HT-29 (cell line): Measurements from ENCODE around the gene IFNA7. TPM values are rescaled to one million over a fixed set of nuclear protein-coding genes. Genes with fewer than 3 reads are reported as not detected.
"Not testable (repeated sequence)": the region's sequence is repeated elsewhere in the genome, so short reads cannot be mapped to it uniquely, and the experiment has no call there.

Experiments
- DNase-seq: peaks from one replicate; pipeline ENCODE4 v3.0.0-alpha.2; 2015; ENCODE audit warnings: low spot score
- total RNA-seq: library from RNA; depleted of rRNA; stranded (reverse); fragments of >200 nt; shearing (Covaris generic); gene quantifications from 2 replicates; pipeline ENCODE4 v1.2.3, GENCODE V29; 2014; rRNA removed

Gene IFNA7
- not detected in 2 replicates for total RNA-seq

DNA sequence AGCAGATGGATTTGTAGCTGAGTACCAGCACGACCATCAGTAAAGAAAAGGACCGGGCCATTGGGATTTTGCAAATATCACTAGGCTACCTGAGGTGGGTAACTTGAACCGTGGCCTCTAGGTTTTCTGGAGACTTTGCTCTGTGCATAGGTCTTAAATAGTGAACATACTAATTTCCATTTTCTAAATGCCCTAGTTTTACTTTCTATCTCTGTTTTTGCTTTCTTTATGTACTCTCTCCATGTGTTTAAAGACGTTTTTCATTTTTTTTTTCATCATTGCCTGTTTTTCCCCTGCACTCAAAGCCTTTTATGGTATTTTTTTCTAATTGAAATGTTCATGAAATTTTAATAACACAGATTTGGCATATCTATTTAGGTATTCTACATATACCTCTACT, at the start of gene IFNA7:
TSS of gene IFNA7 (minus strand) at position 101 of the 400 bp plus-strand sequence. CDS start at position 61, 40 bp downstream.
- DNase-seq = not testable (repeated sequence)

DNA sequence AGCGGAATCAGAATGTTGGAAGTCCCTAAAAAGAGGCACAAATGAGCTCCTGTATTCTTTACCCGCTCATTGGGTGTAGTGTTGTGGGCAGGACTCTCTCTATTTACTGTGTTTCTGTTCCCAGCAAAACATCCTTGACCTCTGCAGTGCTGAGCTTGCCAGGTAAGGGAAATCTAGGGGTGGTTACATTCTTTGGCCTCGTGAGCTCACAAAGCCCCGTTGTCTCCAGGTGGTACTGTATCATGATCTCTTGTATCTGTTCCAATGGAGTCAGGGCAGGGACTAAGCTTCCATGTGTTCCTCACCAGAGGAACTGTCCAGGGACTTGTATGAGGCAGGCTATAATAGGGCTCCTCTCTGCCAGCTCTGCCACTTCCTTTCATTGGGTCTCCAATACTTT, 49.6 kb upstream of the IFNA7 start:
- DNase-seq = no peak

DNA sequence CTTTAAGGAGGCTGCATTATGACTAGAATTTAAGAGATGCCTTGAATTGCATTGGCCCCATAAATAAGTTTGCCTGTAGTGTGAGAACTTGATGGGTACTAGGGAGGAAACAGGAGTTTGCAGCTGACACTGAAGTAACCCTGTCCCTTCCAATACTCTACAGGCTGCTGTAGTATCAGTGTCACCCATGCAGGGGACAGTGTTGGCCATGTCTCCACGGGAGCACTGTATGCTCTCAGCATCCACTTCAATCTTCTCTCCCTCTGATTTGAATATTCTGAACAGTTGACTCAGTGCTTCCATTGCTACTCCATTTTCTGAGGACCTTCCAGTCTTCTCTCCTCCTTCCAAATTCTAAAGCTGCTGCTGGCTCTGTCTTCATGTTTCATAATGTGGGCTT, 49.2 kb upstream of the IFNA7 start:
- DNase-seq = no peak

DNA sequence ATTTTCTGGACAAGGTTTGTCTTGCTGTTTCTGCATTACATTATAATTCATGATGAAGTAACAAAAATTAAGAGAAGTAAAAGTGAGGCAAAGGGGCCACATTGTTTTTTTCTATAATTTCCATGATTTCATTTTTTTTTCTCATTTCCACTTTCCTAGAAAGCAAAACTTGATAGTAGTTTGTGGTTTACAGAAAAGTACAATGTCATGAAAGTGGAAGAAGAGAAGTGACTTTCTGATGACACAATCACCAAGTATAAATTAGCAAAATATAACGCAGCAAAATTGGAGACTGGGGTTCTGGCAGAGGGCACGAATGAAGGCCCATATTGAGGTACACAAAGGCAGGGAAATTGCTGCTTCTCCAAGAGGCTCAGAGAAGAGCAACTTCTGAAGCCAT, 42.8 kb upstream of the IFNA7 start:
- DNase-seq = no peak

DNA sequence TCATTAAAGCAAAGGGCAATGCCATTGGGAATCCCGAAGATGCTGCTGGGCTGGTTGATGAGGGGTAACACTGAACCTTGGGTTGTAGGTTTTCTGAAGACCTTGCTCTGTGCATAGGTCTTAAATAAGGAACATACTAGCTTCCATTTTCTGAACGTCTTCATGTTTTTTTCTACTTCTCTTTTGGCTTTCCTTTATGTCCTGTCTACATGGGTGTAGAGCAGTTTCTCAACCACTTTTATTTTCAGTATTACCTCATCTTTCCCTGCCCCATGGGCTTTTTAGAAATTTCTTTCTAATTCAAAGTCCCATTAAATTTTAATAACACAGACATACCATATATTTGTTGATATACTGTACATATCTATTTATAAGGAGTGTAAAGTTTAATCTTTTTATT, 37.9 kb upstream of the IFNA7 start, which contains the start of gene IFNA14:
TSS of gene IFNA14 (minus strand) at position 95 of the 400 bp plus-strand sequence. CDS start at position 25, 70 bp downstream.
- DNase-seq = no peak

DNA sequence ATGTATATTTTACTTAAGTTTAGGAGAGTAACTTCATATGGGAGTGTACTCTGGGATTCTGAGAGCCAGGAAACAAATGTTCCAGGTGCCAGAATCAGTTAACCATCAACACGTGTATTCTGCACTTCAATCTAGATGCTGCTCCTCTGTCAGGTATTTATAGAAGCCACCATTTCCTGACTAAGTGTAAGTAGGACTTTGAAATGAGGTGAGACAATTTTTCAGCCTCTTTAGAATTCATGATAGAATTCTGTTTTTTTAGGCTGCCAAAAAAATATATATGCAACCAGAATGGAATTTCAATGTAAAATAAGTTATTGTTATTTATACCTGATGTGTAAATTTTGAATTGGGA, 34.3 kb upstream of the IFNA7 start:
- not testable (repeated sequence) for DNase-seq

DNA sequence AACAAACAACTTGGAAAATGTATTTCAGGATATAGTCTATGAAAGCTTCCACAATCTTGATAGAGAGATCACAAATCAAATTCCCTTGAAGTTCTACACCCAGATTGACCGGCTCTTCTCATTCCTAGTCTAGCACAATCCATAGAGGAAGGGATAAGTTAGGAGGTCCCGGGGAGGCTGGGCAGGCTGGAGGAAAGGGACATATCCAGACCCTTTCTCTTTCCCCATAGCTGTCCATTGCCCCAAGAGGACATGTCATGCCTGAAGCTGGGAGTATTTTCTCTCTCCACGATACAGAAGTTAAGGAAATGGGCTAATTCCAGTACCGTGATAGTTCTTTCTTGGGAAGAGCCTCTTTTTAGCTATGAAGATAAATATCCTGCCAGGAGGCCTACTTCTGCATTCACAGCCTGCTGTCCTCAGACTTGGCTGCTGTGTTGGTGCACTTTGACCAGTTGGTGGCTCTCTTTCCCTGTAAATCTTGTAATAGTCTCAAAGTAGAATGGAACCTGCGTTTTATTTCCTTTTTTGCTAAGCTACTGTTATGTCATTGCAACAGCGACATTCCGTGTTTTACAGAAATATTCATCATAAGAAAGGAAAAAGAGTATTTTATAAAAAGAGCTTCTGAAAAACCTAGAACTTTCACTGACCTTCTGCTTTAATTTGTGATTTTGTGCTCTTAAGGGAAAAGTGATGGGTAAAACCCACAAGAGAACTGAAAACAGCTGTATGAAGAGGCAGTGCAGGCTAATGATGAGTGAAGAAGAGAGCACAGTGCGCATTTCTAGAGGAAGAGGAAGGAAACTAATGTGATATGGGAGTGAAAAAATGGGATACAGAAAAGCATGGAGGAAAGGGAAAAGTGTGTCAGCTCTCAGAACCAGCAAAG, 33.7 kb upstream of the IFNA7 start:
- DNase-seq = peak; percentile 76

DNA sequence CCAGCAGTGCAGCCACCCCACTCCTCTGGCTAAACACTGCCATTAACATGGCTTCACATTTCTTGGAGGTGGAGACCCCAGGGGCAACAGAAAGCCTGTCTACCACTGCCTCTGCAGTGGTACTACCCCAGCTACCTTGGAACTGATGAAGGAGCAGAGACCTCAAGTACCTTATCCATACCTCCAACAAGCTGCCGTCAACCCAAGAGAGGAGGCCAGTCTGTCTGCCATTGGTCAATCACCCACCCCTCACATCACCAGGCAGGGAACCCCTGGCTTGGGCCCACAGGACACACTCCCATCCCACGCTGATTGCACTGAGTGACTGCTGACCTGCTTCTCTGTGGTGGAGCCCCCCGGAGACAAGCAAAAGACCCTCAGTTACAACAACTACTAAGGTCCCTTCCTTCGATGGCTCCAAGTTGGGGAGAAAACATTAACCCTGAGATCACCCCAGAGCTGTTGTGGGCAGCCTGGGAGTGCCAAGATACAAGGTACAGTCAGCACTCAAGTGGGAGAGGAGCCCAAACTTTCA, 32.2 kb upstream of the IFNA7 start:
- DNase-seq = no peak

DNA sequence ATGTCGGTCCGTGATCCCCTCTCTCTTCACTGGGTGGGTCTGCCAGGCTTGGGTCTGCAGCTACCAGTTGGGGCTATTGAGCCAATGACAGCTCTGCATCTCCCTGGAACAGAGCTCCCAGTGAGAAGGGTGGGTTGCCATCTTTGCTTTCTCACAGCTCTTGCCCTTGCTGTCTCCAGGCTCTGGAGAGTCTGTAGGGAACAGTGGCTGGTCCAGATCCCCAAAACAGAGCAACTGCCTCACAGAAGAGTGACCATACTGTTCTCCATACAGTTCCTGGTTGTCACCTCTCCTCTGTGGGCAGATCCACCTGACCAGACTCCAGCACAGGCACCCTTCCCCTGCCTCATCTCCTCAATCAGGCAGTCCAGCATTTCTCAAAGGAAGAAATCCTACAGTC, 31.3 kb upstream of the IFNA7 start:
- DNase-seq = no peak

DNA sequence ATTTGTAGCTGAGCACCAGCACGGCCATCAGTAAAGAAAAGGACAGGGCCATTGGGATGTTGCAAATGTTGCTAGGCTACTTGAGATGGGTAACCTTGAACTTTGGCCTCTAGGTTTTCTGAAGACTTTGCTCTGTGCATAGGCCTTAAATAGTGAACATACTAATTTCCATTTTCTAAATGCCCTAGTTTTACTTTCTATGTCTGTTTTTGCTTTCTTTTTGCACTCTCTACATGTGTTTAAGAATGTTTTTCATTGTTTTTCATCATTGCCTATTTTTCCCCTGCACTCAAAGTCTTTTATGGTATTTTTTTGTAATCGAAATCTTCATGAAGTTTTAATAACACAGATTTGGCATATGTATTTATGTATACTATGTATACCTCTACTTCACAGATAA, 26.1 kb upstream of the IFNA7 start, which contains the start of gene IFNA17:
TSS of gene IFNA17 (minus strand) at position 101 of the 400 bp plus-strand sequence. CDS start at position 52, 49 bp downstream.
- no peak for DNase-seq

DNA sequence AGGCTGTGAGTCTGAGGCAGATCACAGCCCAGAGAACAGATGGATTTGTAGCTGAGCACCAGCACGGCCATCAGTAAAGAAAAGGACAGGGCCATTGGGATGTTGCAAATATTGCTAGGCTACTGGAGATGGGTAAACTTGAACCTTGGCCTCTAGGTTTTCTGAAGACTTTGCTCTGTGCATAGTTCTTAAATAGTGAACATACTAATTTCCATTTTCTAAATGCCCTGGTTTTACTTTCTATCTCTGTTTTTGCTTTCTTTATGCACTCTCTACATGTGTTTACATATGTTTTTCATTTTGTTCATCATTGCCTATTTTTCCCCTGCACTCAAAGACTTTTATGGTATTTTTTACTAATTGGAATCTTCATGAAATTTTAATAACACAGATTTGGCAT, 15.2 kb upstream of the IFNA7 start, which contains the start of gene IFNA16:
TSS of gene IFNA16 (minus strand) at position 101 of the 400 bp plus-strand sequence. CDS start at position 95, 6 bp downstream.
- DNase-seq = not testable (repeated sequence)

DNA sequence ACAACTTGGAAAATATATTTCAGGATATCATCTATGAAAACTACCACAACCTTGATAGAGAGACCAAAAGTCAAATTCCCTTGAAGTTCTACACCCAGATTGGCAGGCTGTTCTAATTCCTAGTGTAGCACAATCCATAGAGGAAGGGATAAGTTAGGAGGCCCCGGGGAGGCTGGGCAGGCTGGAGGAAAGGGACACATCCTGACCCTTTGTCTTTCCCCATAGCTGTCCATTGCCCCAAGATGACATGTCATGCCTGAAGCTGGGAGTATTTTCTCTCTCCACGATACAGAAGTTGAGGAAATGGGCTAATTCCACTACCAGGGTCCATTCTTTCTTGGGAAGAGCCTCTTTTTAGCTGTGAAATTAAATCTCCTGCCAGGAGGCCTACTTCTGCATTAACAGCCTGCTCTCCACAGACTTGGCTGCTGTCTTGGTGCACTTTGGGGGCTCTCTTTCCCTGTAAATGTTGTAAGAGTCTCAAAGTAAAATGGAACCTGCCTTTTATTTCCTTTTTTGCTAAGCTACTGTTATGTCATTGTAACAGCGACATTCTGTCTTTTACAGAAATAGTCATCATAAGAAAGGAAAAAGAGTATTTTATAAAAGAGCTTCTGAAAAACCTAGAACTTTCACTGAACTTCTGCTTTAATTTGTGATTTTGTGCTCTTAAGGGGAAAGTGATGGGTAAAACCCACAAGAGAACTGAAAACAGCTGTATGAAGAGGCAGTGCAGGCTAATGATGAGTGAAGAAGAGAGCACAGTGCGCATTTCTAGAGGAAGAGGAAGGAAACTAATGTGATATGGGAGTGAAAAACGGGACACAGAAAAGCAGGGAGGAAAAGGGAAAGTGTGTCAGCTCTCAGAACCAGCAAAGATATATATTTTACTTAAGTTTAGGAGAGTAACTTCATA, 11.7 kb upstream of the IFNA7 start:
- peak; percentile 10 for DNase-seq

DNA sequence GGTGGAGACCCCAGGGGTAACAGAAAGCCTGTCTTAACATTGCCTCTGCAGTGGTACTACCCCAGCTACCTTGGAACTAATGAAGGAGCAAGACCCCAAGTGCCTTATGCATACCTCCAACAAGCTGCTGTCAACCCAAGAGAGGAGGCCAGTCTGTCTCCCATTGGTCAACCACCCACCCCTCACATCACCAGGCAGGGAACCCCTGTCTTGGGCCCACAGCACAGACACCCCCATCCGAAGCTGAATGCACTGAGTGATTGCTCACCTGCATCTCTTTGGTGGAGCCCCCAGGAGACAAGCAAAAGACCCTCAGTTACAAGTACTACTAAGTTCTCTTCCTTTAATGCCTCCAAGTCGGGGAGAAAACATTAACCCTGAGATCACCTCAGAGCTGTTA, 10.2 kb upstream of the IFNA7 start:
- DNase-seq = not testable (repeated sequence)

DNA sequence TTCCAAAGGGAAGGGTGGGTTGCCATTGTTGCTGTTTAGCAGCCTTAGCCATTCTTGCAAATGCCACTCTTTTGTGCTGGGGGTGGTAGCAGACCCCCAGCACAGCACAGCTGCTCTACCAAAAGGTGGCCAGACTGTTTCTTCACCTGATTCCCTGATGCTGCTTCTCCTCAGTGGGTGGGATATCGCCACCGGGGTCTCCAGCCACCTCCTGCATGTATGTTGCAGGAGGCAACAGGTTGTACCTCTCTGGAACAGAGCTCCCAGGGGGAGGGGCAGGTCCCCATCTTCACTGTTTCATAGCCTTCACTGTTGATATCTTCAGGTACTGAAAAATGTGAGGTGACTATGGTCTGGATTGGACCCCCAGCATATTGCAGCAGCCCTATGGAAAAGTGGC, 8.8 kb upstream of the IFNA7 start:
- not testable (repeated sequence) for DNase-seq

DNA sequence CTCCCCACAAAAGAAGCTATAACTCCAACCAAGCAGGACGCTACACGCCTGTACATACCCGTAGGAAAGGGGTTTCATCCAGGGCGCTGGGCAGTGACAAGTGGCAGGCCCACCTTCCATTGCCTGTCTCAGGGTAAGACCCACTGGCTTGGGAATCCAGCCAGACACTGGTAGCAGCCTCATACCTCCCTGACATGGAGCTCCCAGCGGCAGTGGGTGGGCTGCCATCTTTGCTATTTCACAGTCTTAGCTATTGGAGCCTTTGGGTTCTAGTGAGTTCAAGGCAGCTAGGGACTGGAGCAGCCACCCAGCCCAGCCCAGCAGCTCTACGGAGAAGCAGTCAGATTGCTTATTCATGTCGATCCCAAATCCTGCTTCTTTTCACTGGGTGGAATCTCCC, 8.3 kb upstream of the IFNA7 start:
- DNase-seq = no peak

DNA sequence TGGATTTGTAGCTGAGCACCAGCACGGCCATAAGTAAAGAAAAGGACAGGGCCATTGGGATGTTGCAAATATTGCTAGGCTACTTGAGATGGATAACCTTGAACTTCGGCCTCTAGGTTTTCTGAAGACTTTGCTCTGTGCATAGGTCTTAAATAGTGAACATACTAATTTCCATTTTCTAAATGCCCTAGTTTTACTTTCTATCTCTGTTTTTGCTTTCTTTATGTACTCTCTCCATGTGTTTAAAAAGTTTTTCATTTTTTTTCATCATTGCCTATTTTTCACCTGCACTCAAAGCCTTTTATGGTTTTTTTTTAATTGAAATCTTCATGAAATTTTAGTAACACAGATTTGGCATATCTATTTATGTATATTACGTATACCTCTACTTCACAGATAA, 5.0 kb upstream of the IFNA7 start, which contains the start of gene IFNA10:
TSS of gene IFNA10 (minus strand) at position 101 of the 400 bp plus-strand sequence. CDS start at position 55, 46 bp downstream.
- not testable (repeated sequence) for DNase-seq

DNA sequence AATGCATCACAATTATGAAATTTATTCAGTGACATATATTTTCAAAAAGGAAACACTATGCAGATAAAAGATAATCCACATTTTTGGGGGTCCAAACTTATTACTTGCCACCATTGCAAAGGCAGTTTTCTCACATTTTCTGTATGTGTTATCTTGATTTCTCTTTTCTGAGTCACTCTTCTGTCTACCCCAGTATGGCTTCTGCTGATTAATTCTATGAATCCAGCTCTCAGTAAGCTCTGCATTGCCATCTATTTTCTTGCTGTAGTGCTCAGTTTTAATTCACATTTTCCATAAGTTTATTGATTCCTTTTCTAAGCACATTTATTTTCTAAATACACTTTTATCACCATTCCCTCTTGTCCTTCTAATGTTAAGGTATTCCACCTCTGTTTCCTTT, 3.2 kb upstream of the IFNA7 start:
- no peak for DNase-seq

DNA sequence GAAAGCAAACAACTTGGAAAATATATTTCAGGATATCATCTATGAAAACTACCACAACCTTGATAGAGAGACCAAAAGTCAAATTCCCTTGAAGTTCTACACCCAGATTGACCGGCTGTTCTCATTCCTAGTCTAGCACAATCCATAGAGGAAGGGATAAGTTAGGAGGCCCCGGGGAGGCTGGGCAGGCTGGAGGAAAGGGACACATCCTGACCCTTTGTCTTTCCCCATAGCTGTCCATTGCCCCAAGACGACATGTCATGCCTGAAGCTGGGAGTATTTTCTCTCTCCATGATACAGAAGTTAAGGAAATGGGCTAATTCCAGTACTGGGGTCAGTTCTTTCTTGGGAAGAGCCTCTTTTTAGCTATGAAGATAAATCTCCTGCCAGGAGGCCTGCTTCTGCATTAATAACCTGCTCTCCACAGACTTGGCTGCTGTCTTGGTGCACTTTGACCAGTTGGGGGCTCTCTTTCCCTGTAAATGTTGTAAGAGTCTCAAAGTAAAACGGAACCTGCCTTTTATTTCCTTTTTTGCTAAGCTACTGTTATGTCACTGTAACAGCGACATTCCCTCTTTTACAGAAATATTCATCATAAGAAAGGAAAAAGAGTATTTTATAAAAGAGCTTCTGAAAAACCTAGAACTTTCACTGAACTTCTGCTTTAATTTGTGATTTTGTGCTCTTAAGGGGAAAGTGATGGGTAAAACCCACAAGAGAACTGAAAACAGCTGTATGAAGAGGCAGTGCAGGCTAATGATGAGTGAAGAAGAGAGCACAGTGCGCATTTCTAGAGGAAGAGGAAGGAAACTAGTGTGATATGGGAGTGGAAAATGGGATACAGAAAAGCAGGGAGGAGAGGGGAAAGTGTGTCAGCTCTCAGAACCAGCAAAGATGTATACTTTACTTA, 6.9 kb downstream of the IFNA7 start:
- DNase-seq = peak; percentile 45

DNA sequence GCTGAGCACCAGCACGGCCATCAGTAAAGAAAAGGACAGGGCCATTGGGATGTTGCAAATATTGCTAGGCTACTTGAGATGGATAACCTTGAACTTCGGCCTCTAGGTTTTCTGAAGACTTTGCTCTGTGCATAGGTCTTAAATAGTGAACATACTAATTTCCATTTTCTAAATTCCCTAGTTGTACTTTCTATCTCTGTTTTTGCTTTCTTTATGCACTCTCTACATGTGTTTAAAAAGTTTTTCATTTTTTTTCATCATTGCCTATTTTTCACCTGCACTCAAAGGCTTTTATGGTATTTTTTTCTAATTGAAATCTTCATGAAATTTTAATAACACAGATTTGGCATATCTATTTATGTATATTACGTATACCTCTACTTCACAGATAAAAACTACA, 14.5 kb downstream of the IFNA7 start, which contains the start of gene IFNA4:
TSS of gene IFNA4 (minus strand) at position 101 of the 400 bp plus-strand sequence. CDS start at position 45, 56 bp downstream.
- not testable (repeated sequence) for DNase-seq
